GM12878 (cell line): ENCODE measurements around the gene FAM193A. TPM values are rescaled to one million over a fixed set of nuclear protein-coding genes. Genes with fewer than 3 reads are reported as not detected.

Experiments used
- ATAC-seq: fragments of 200-7000 bp; cut with Tn5 transposase; 3 replicates; pipeline ENCODE4 v1.9.1; 2020; ENCODE audit warnings: mild to moderate bottlenecking, moderate library complexity
- BruUV-seq: library from RNA; stranded (reverse); fragments of 400-500 nt; replicated peaks from 2 replicates; lab custom pipeline; 2021; lab: Mats Ljungman, UMichigan
- CTCF ChIA-PET: fragments of 300-600 bp; sonication (Branson Sonifier 250); formaldehyde crosslinking; extraction: SDS; loops from one replicate; lab custom pipeline; 2021; ENCODE audit warnings: inconsistent platforms; lab: Yijun Ruan, JAX
- POLR2A ChIA-PET: fragments of 350-600 bp; formaldehyde crosslinking; extraction: SDS; loops from one replicate; lab custom pipeline; 2021; ENCODE audit warnings: inconsistent platforms; lab: Charles Lee
- RAD21 ChIA-PET: fragments of 300-600 bp; sonication (Branson Sonifier 250); formaldehyde crosslinking; loops from one replicate; lab custom pipeline; 2023; ENCODE audit warnings: antibody characterized with exemption; ENCODE audit not compliant: unreplicated experiment; lab: Charles Lee
- SMC1A ChIA-PET: fragments of 300-600 bp; sonication (Branson Sonifier 250); formaldehyde crosslinking; loops from one replicate; lab custom pipeline; 2023; ENCODE audit not compliant: unreplicated experiment, uncharacterized antibody; lab: Charles Lee
- DNase-seq: peaks from one replicate; pipeline ENCODE4 v3.0.0-alpha.2; 2011; ENCODE audit warnings: low read depth, low spot score
- FAIRE-seq: peaks from 3 replicates; lab custom pipeline; 2011; peaks lifted over from hg19 to GRCh38; lab: Jason Lieb, UNC
- H2AFZ ChIP-seq: 2 replicates; pipeline ENCODE4 v1.6.0; 2011; ENCODE audit warnings: low read depth, low read length, control low read depth; ENCODE audit not compliant: control insufficient read depth
- H3K27ac ChIP-seq: 2 replicates; pipeline ENCODE4 v1.5.1; 2011; ENCODE audit warnings: control low read depth; ENCODE audit not compliant: control insufficient read depth, insufficient read depth
- H3K27me3 ChIP-seq, 2 experiments: replicated peaks in 1 of 2; 2 replicates each; pipeline versions ENCODE4 v1.6.0 to v1.6.1; 2011; ENCODE audit warnings: low read length in 1 of 2; ENCODE audit not compliant: control insufficient read depth in 2 of 2, insufficient read depth in 2 of 2
- H3K36me3 ChIP-seq, 2 experiments: 2 replicates each; pipeline ENCODE4 v1.5.1; 2011; ENCODE audit warnings: low read length in 1 of 2; ENCODE audit not compliant: control insufficient read depth in 2 of 2, insufficient read depth in 2 of 2
- H3K4me1 ChIP-seq: 2 replicates; pipeline ENCODE4 v1.6.1; 2011; ENCODE audit warnings: mild to moderate bottlenecking, low read length, moderate library complexity, mixed read lengths; ENCODE audit not compliant: control insufficient read depth, insufficient read depth
- H3K4me2 ChIP-seq: 2 replicates; pipeline ENCODE4 v1.6.0; 2011; ENCODE audit warnings: control low read depth; ENCODE audit not compliant: control insufficient read depth, insufficient read depth
- H3K4me3 ChIP-seq: fragments of 200-600 bp; sonication (generic); 2 replicates; pipeline ENCODE4 v1.5.1; 2016
- H3K79me2 ChIP-seq: 2 replicates; pipeline ENCODE4 v1.6.0; 2011; ENCODE audit warnings: low read length; ENCODE audit not compliant: control insufficient read depth, insufficient read depth
- H3K9ac ChIP-seq: 2 replicates; pipeline ENCODE4 v1.8.0; 2011; ENCODE audit warnings: low read length, control low read depth, mixed read lengths; ENCODE audit not compliant: control insufficient read depth, insufficient read depth
- H3K9me3 ChIP-seq: replicated peaks from 3 replicates; pipeline ENCODE4 v1.5.1; 2011; ENCODE audit warnings: mild to moderate bottlenecking, low read length; ENCODE audit not compliant: control insufficient read depth, insufficient read depth
- H4K20me1 ChIP-seq: 2 replicates; pipeline ENCODE4 v1.6.0; 2011; ENCODE audit not compliant: control insufficient read depth, insufficient read depth
- BMI1 ChIP-seq: fragments of 450-650 bp; IDR thresholded peaks from 2 replicates; pipeline ENCODE4 v1.6.1; 2016; ENCODE audit warnings: mild to moderate bottlenecking, moderate library complexity, borderline replicate concordance
- CHD1 ChIP-seq: IDR thresholded peaks from 2 replicates; pipeline ENCODE4 v1.6.1; 2012; ENCODE audit warnings: low read depth, low read length, improper control_type of control experiment
- CUX1 ChIP-seq: IDR thresholded peaks from 2 replicates; pipeline ENCODE4 v1.6.1; 2012; ENCODE audit warnings: improper control_type of control experiment, low read depth, low read length; ENCODE audit not compliant: insufficient replicate concordance
- ESRRA ChIP-seq: IDR thresholded peaks from 2 replicates; pipeline ENCODE4 v1.6.1; 2012; ENCODE audit warnings: mild to moderate bottlenecking, low read length, improper control_type of control experiment
- GABPA ChIP-seq: IDR thresholded peaks from 2 replicates; pipeline ENCODE4 v1.6.1; 2014; ENCODE audit warnings: antibody characterized with exemption, low read depth, mild to moderate bottlenecking, inconsistent platforms
- GATAD2B ChIP-seq: fragments of 450-650 bp; conservative IDR thresholded peaks from 2 replicates; pipeline ENCODE4 v1.6.1; 2017; ENCODE audit warnings: low read depth, mild to moderate bottlenecking, moderate library complexity
- HDGF ChIP-seq: fragments of 450-650 bp; IDR thresholded peaks from 2 replicates; pipeline ENCODE4 v1.6.1; 2016; ENCODE audit warnings: antibody characterized with exemption
- NR2C1 ChIP-seq: fragments of 450-650 bp; IDR thresholded peaks from 2 replicates; pipeline ENCODE4 v1.6.1; 2017; ENCODE audit warnings: antibody characterized with exemption, mild to moderate bottlenecking, moderate library complexity
- POLR2AphosphoS2 ChIP-seq: IDR thresholded peaks from 2 replicates; pipeline ENCODE4 v1.6.1; 2011; ENCODE audit warnings: low read depth, mild to moderate bottlenecking, low read length, improper control_type of control experiment, moderate library complexity
- POU2F2 ChIP-seq: IDR thresholded peaks from 3 replicates; pipeline ENCODE4 v1.6.1; 2011; ENCODE audit warnings: low read depth, mild to moderate bottlenecking, low read length, borderline replicate concordance
- RFX5 ChIP-seq: IDR thresholded peaks from 2 replicates; pipeline ENCODE4 v1.6.1; 2011; ENCODE audit warnings: low read depth, low read length, improper control_type of control experiment
- SMAD5 ChIP-seq: IDR thresholded peaks from 2 replicates; pipeline ENCODE4 v1.6.1; 2016; ENCODE audit warnings: antibody characterized with exemption, low read depth
- SMARCA5 ChIP-seq: fragments of 450-650 bp; IDR thresholded peaks from 2 replicates; pipeline ENCODE4 v1.6.1; 2017; ENCODE audit warnings: mild to moderate bottlenecking
- SREBF1 ChIP-seq: IDR thresholded peaks from 2 replicates; pipeline ENCODE4 v1.6.1; 2012; ENCODE audit warnings: mild to moderate bottlenecking, low read length
- ZBTB11 ChIP-seq: fragments of 450-650 bp; formaldehyde crosslinking; IDR thresholded peaks from 2 replicates; pipeline ENCODE4 v1.5.0; 2022; ENCODE audit warnings: mild to moderate bottlenecking, missing genetic modification characterization
- WGBS: methylation state at CpG from one replicate; pipeline ENCODE4 v1.1.6; 2016; ENCODE audit warnings: low lambda C conversion rate; ENCODE audit not compliant: insufficient replicate concordance, insufficient coverage; ENCODE audit errors: missing lambda C conversion rate; 5-methylcytosine and 5-hydroxymethylcytosine counted together
- in situ Hi-C: fragments of 300-500 bp; cut with MboI; formaldehyde crosslinking; loops from 9 replicates; pipeline ENCODE4 v1.14.3; 2018; ENCODE audit warnings: mixed read lengths
- intact Hi-C: fragments of 100-400 bp; cut with micrococcal nuclease; formaldehyde crosslinking; loops from one replicate; pipeline ENCODE4 v1.14.2; 2022; ENCODE audit not compliant: unreplicated experiment
- polyA plus RNA-seq, 11 experiments: library from polyadenylated mRNA; depleted of rRNA in 4 of 11; unstranded in 6 of 11; stranded (reverse) in 5 of 11; fragments of >200 nt; fragmentation: Nextera tagmentation in 4 of 11; fragmentation: Illumina TruSeq in 1 of 11; extraction: Ambion mirVana in 4 of 11; extraction: Trizol in 1 of 11; gene quantifications; 1 replicate in 1 of 11; 2 replicates in 10 of 11; pipeline versions ENCODE4 v1.2.1 to v1.2.3, GENCODE V29; 2011 to 2016; ENCODE audit warnings: inconsistent platforms in 2 of 11, missing spikeins in 2 of 11, low read depth in 1 of 11
- total RNA-seq, 4 experiments: library from RNA; depleted of rRNA in 3 of 4; stranded (reverse); fragments of >200 nt in 3 of 4; fragmentation: Illumina TruSeq in 1 of 4; extraction: Trizol in 1 of 4; gene quantifications; 2 replicates each; pipeline versions ENCODE4 v1.2.1 to v1.2.3, GENCODE V29; 2013 to 2021
- TF ChIP-seq, protein P1 (sequence below): fragments of 450-650 bp; IDR thresholded peaks from 2 replicates; pipeline ENCODE4 v1.6.1; 2017; ENCODE audit warnings: borderline replicate concordance

Gene FAM193A
- total and polyA plus RNA-seq, 10 of the 15 experiments (the other 5 are each of a cell fraction or from before 2014, with no cell fraction given), result 0.52 to 23.3 (median 7.4) TPM

DNA sequence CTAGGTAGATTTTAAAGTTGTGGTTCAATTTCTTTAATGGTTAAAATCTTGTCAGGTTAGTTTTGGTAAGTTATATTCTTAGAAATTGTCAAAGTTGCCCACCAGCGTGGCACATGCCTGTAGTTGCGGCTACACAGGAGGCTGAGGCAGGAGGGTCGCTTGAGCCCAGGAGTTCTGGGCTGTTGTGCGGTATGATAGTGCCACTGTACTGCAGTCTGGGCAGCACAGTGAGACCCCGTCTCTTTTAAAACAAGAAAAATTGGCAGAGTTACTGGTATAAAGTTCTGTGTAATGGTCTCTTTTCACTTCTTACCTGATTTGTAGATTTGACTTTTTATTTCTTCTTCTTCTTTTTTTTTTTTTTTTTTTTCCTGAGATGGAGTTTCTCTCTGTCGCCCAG, 64.4 kb downstream of the FAM193A start:
- BruUV-seq, result no TSS peak
- ChIA-PET SMC1A (interaction anchor here (4.3 kb wide), 1 partner anchor 13 kb away, joined by 17 read pairs; no protein-coding TSS in a partner anchor), RAD21 (no interaction called here), CTCF (no interaction called here), POLR2A (interaction anchor here (0.6 to 0.7 kb wide), 2 partner anchors 124 to 153 kb away, joined by 4 to 6 read pairs; no protein-coding TSS in a partner anchor)
- H3K27me3 ChIP-seq, result no peaks in the 10 kb centered on the region
- DNase-seq (no peak), ATAC-seq (no peak), FAIRE-seq (no peak)
- H3K9ac ChIP-seq, result no peak overlapping the region
- peaks cover 10 to 16% of the 10 kb centered on the region in 2 experiments for H3K36me3 ChIP-seq
- in situ Hi-C loops, result no loop called here
- intact Hi-C loops, result no loop called here
- 59% methylated on average over 5 of the region's 6 CpGs for WGBS
- H3K27ac ChIP-seq, result 0 out of 2 replicates have a peak overlapping the region, but pooled peaks have one; percentile 34
- H3K4me1 ChIP-seq, result peaks cover 41% of the 10 kb centered on the region
- H3K4me3 ChIP-seq, result no peak overlapping the region
- H2AFZ ChIP-seq, result no peak overlapping the region
- peaks cover 62% of the 10 kb centered on the region for H3K79me2 ChIP-seq
- H3K4me2 ChIP-seq, result no peak overlapping the region; the same call in 1 of the 2 replicates
- H4K20me1 ChIP-seq, result no peaks in the 10 kb centered on the region
- no peaks in the 10 kb centered on the region for H3K9me3 ChIP-seq
- TF ChIP-seq SMARCA5, result no peak
- no peak for TF ChIP-seq ZBTB11 (CRISPR knock-in tag)
- TF ChIP-seq, protein P1, sequence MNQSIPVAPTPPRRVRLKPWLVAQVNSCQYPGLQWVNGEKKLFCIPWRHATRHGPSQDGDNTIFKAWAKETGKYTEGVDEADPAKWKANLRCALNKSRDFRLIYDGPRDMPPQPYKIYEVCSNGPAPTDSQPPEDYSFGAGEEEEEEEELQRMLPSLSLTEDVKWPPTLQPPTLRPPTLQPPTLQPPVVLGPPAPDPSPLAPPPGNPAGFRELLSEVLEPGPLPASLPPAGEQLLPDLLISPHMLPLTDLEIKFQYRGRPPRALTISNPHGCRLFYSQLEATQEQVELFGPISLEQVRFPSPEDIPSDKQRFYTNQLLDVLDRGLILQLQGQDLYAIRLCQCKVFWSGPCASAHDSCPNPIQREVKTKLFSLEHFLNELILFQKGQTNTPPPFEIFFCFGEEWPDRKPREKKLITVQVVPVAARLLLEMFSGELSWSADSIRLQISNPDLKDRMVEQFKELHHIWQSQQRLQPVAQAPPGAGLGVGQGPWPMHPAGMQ, result no peak
- TF ChIP-seq GATAD2B, result no peak
- no peak for TF ChIP-seq CUX1
- no peak for TF ChIP-seq POLR2AphosphoS2
- TF ChIP-seq ESRRA, result no peak
- TF ChIP-seq CHD1, result no peak
- no peak for TF ChIP-seq NR2C1
- TF ChIP-seq GABPA, result no peak
- TF ChIP-seq HDGF, result no peak
- TF ChIP-seq SREBF1, result no peak
- no peak for TF ChIP-seq POU2F2
- no peak for TF ChIP-seq SMAD5
- no peak for TF ChIP-seq RFX5
- TF ChIP-seq BMI1, result no peak
